GM18907 (cell line): ENCODE results near the gene MAPRE3.

Source experiments
- ATAC-seq: cut with Tn5 transposase; IDR thresholded peaks from one replicate; pipeline ENCODE4 v1.9.1; 2021; ENCODE audit warnings: mild to moderate bottlenecking, moderate library complexity; ENCODE audit not compliant: unreplicated experiment

Gene MAPRE3

DNA sequence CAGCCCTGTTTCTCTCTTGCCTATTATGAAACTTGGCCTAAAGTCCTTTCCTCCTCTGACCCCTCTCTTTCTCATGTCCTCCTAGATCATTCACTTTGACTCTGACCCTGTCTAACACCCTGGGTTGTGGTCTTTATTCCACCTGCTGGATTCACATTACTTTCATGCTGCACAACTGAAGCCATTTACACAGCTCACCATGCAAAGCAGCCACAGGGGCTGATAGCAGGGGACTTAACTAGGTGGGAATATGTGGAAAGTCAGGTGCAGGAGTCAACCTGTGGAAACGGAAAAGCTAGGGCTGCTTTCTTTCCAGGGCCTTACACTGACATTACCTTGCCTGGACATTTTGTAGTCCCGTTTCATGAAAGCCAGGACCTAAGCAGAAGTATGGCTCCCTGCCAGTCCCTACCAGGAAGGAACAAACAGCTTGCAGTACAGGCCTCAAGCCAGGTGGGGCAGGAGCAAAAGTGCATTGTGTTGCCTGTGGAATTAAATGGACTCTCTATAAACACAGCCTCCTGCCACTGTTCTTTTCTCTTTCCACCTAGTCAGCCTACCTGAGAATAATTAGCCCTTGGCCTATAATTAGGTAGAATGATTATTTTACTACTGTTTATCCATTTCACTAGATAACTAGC, 11.8 kb downstream of the MAPRE3 start:
- no peak for ATAC-seq

DNA sequence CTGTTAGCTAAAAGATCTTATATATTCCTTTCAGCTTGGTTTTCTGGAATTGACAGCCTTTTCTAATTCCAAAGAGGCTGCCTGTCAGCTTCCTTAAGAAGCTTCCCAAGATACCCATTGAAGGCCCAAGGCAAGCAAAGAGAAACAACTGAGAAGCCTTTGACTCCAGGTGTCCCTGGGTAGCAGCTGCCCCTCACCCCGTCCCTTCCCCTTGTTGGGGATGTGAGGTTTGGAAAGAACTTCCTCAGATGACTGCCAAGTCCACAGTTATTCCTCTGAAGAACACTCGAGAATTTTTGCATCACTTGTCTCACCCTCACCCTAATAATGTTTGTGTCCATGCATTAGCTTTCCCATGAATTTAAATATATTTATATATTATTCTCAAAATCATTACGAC, 13.3 kb downstream of the MAPRE3 start:
- ATAC-seq: no peak

DNA sequence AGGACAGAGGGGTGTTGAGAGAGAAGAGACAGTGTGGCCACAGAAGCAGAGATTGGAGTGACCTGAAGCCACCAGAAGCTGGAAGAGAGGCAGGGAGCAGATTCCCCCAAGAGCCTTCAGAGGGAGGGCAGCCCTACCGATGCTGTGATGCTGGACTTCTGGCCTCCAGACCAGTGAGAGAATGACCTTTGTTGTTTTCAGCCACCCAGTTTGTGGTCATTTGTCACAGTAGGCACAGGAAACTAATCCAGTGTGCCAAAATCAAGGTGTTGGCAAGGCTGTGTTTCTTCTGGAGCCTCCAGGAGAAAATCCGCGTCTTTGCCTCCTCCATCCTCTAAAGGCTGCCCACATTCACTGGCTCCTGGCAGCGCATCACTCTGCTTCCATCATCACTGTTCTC, 15.4 kb downstream of the MAPRE3 start:
- ATAC-seq: no peak

DNA sequence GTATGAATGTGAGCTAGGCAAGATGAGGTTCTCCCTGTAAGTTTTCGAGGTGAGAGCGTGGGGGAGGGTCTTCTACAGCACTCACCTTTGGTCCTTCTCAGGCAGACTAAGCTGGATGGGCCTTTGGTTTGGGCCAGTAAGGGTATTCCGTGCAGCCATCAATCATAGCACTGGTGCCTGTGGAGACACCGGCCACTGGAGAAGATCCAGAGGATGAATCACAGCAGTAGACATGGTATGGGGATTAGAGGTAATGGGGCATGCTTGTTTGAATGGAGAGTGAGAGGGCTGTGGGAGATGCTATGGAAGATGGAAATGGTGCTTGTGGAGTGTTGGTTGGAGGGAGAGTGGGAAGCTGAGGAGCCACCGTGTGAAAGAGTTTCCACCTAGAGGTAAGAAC, 16.1 kb downstream of the MAPRE3 start:
- no peak for ATAC-seq

DNA sequence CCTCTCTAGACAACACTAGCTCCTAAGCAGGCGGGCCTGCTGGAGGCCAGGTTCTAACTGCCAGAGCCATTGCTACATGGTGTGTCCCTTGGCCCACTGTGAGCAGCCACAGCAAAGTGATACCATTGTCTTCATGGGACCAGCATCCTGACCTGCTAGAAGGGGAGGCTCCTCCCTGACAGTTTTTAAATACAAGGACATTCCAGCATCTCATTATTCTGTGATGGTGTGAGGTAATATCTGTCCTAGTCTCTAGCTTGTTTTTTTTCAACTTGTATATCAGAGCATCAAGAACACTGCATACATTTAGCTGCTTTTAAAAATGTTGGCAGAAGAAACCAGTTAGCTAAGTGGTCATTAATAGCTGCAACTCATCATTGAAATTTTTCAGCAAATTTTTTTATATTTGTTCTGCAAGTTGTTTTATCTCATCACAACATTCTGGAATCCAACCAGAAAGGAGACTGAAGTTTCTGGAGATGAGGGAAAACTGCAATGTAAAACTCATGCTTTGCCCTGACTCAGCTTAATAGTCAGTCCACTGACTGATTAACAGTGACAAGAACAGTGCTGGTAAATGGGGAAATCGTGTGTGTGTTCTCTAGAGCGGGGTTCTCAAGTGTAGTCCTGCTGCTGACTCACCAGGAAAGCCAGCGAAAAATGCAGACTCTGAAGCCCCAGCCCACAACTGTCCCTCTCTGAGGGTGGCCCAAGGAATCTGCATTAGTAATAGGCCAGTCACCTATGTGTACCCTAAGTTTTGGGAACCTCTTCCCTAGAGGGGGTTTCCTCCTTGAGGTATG, 17.8 kb downstream of the MAPRE3 start:
- ATAC-seq: no peak

DNA sequence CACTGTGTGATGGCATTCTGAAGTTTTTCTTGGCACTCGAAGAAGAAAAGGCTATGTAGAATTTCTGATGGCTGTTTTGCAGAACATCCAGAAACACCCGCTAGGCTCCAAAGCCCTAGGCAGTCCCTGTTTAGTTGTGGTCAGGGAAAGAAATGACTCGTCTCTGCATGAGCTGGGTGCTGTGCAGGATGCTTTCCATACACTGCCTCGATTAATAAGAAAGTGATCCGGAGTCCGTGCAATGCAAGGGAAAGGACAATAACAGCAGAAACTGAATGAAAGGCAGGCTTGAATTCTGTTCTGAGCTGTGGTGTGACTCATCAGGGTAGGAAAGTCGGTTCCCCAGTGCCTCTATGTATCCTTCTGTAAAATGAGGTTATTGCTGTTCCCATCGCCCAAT, 18.7 kb downstream of the MAPRE3 start:
- no peak for ATAC-seq

DNA sequence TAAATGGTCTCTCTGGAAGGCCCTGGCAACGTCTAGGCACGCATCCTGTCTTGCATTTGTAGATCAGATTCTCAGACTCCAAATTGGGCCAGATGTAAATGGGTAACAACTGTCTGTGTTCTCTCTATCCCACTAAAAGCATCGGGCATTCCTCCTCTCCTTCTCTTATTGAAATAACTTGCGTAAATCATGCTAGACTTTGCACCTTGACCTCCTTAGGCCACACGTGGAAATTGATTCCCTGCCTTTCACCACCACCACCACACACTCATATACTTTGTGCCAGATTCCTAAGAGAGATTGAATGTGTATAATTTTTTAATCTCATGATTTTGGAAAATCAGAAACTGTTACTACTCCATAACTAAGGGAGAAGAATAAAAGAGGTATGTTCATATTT, 21.3 kb downstream of the MAPRE3 start:
- ATAC-seq: no peak

DNA sequence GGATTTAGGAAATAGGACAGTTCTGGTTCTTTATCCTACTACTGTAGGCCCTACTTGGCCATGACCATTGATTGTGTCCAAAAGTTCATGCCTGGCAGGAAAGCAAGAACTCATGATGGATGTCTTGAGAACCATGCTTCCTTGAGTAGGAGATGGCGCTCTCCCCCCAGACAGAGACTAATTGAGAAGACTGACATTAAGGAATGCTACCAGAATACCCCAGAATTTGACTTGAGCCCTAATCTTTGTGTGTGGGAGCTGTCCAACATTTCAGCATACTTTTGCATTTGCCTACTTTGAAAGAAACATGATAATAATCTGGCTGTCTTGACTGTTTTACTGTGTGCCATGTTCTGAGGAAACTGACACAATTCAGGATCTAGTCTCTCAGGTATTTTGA, 23.3 kb downstream of the MAPRE3 start:
- ATAC-seq: no peak

DNA sequence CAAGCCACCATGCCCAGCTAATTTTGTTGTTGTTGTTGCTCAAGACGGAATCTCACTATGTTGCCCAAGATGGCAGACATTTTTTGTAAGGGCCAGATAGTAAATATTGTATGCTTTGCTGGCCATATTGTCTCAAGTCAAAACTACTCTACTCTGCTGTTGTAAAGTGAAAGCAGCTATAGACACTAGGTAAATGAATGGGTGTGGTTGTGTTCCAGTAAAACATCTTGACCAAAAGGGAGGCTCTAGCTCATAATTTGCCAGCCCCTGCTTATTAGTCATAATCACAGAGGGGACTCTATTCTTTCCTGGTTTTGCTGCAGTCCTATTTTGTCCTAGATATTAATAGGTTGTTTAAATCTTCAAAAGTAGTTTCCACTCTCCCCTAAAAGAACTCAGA, 24.5 kb downstream of the MAPRE3 start:
- no peak for ATAC-seq

DNA sequence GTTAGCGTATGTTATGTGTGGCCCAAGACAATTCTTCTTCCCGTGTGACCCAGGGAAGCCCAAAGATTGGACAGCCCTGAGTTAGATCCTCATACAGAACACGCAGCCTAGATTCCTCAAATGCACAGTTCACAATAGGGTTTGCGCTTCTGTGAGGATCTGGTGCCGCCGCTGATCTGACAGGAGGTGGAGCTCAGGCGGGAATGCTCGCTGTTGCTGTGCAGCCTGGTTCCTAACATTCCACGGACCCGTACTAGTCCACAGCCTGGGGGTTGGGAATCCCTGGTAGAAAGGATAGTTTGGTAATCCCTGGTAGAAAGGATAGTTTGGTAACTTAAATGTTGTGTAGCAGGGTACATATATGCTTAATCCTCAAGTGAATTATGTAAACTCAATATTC, 27.0 kb downstream of the MAPRE3 start:
- ATAC-seq: no peak

DNA sequence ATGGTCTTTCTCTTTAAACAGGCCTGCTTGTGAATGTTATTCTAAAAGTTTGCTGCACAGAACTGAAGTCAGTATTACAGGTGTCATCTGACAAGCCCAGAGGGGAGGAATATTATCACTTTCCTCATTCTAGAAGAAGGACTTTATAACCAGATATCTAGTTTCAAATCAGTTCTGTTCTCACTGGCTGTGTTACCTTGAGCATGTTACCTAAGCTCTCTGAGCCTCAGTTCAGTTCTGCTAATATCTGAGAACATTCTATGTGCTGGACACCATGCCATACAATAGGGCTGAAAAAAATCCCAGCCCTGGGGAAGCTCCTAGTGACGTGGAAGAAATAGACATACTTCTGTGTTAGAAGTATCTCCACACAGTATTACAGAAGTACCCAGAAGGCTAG, 27.9 kb downstream of the MAPRE3 start:
- ATAC-seq: no peak

DNA sequence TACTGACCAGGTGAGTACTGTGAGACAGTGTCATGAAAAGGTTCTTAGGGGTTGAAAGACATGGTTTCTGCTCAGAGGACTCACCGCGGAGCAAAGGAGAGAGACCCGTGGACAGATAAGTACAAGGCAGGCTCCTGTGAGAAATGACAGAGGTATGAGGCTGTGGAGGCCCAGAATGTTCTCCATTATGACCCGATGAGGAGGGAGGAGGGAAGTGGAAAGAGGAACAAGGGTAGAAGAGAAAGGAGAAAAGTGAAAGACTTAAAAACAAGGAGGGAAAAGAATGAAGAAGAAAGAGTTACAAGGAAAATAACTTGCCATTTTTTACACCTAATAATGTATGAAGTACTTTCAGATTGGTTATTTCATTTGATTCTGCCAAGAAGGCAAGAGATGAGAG, 29.8 kb downstream of the MAPRE3 start:
- ATAC-seq: no peak

DNA sequence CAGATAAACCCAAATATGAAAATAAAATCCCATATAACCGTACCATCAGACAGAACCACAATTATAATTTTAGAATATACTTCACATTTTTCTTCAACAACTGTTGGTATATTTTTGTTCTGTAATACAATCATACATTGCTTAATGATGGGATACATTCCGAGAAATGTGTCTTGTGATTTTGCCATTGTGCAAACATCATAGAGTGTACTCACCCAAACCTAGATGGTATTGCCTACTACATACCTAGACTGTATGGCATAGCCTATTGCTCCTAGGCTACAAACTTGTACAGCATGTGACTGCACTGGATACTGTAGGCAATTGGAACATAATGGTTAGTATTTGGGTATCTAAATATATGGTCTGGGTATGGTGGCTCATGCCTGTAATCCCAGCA, 30.6 kb downstream of the MAPRE3 start:
- ATAC-seq: no peak

DNA sequence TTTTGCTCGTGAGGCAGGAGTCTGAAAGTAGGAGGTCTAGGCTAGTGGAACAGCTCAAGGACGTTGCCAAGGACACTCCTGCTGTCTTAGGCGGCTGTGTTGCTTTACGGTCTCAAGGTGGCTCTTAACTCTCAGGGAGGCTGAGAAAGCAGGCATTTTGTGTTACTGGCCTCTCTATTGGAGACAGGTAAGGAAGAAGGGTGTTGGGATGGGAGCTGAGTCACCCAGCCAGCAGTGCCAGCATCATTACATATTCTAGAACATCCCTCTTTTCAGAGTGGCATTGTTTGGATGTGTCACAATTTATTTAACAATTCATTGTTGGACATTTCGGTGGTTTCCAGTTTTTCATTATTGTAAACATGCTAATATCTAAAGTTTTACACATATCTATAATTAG, 31.5 kb downstream of the MAPRE3 start:
- no peak for ATAC-seq

DNA sequence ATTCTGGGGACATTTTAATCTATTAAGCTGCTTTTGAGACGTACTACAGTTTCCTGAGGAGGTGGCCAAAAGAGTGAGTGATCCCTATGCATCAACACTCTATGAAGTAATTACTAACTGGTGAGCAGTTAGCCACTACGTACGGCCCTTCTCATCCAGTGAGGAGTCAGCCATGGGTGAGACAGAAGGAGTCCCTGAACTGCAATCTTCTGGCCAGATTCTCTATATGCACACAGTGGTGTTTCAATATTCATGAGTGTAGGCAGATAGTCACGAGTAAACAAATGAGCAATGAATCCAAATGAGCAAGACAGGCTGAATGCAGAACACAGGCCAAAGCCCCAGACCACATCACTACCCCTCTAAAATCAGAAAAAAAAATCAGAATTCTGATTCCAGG, 32.6 kb downstream of the MAPRE3 start:
- no peak for ATAC-seq

DNA sequence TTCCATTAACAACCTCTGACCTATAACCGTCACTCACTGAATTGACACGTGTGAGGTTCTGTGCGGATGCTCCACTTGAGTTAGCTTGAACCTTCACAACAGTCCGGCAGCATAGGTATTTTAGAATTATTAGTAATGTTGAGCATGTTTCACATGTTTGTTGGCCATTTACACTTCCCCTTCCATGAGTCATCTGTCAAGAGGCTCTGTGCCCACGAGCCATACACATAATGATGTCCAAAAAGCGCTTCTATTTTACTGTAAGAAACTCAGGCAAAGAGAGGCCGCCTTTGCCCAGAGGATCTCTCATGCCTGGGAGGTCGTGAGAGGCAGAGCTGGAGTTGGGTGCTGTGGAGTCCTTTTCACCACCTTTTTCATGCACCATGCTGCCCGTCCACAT, 33.4 kb downstream of the MAPRE3 start:
- ATAC-seq: no peak

DNA sequence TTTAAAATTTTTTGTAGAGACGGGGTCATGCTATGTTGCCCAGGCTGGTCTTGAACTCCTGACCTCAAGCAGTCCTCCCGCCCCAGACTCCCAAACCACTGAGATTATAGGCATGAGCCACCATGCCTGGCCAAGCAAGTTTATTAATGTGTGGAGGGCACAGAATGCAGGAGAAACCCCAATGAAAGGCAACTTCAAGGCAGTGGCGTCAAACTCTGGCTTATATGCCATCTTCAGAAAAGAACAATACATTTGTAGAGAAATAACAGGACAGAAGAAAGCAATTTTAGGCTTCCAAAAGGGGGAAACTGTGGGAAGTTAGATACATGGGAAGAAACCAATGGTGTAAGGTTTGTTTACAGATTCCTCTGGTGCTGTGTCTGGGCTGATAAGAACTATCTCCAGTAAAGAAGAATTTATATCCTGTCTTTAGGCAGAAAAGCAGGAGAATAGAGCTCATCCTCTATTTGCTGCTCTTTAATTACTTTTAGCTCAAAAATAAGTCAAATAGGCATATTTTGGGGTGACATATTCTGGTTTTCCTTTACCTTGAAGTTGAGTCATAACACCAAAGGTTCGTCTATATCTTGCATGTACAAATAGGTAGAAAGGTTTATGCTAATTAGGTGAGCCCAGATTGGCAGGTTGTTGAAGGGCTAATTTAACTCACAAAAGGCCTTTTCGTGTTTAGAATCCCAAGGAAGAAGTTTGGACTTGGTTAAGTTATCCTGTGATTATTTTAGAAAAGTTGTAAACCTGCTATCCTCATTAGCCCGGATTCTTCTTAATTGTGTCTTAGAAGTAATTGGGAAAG, 36.4 kb downstream of the MAPRE3 start:
- ATAC-seq: no peak

DNA sequence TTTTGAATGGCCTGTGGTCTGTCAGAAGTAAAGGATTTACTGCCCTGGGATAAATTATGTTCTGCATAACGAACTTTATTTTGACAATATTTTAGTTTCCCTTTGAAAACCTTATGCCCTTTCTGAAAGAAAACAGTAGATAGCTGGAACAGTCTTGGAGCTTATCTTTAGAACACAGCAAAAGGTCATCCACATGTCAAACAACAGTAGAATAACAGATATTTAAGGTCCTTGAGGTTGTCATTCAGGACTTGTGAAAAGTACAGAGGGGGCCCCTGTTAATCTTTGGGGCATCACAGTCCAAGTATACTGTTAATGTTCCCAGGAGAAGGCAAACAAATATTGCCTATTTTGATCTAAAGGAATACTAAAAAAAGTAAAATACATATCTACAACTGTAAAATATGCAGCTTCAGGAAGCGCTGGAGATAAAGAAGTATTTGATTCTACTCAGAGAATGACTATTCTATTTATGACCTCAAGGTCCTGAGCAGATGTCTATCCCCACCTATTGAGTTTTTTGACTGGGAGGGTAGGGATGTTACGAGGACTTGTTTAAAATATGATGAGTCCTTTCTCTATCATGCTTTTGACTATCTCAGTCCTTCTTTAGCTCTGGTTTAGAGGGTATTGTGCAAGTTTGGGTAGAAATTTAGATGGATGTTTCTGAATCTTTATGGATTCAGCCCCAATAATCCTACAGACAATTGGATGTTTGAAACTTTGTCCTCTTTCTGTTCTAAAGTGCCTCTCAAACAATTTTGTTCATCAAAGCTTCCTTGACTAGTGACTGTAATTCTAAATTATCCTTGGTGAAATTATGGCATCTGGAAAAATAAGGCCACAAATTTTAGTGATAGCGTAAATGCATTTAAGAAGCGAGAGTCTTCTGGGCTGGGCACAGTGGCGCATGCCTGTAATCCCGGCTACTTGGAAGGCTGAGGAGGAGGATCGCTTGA, 37.3 kb downstream of the MAPRE3 start:
- no peak for ATAC-seq

DNA sequence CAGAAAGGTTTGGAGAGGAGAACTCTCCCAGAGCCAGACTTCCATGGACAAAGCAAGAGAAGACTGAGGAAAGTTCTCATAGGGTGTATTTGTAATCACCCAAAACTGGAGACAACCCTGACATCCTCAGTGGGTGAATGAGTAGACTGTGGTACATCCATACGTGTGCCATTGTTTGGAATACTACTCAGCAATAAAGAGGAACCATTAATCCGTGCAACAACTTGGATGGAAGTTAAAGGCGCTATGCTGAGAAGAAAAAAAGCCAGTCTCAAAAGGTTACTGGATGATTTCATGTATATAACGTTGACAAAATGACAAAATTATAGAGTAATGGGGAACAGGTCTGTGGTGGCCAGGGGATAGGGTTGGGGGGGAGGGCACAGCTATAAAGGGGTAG, 38.2 kb downstream of the MAPRE3 start:
- no peak for ATAC-seq

DNA sequence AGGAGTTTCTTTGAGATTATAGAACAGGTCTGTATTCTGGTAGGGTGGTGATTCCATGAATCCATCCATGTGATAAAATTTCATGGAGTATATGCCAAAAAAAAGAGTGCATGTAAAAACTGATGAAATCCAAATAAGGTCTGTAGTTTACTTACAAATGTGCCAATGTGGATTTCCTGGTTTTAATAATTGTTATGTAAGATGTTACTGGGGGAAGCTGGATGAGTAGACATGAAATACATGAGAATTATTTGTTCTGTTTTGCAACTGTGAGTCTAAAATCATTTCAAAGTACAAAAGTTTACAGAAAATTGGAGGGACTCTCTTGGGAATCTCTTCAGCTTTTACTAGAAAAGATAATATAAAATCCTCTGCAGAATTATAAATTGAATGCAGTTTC, 38.6 kb downstream of the MAPRE3 start:
- ATAC-seq: no peak

DNA sequence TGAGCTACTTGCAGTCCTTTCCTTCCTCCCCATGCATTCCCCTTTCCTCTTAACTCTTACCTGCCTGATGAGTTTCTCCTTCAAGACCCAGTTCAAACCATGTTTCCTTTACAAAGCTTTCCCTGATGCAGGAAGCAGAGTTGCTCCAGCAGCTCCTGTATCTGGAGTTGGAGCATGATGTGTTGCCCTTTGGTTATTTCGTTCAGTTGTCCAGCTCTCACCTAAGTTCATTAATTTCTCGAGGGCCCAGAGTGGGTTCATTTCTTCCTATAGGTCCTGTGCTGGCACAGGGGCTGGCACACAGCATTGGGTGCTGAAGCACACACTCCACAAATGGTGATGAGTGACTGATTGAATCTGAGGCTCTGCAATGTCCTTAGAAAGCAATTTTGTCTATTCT, 39.3 kb downstream of the MAPRE3 start:
- ATAC-seq: no peak
